BLaER1 treated with 17β-estradiol and CSF1 and Interleukin-3, amounts not matched to agents 10 nM and 100 nM (cell line): Measurements from ENCODE around the gene PKHD1.
A peak's percentile ranks its signal among the peaks of the same experiment; 100 is the strongest.

Experiments used
- H3K27ac ChIP-seq, 11 experiments: shearing (Covaris generic); formaldehyde crosslinking; 2 replicates each; pipeline ENCODE4 v1.8.1; 2022
- H3K27me3 ChIP-seq, 11 experiments: shearing (Covaris generic); formaldehyde crosslinking; 2 replicates each; pipeline ENCODE4 v1.8.1; 2022
- H3K36me3 ChIP-seq, 11 experiments: shearing (Covaris generic); formaldehyde crosslinking; 2 replicates each; pipeline ENCODE4 v1.8.1; 2022
- H3K4me1 ChIP-seq, 10 experiments: shearing (Covaris generic); formaldehyde crosslinking; 2 replicates each; pipeline ENCODE4 v1.8.1; 2022
- H3K4me2 ChIP-seq, 11 experiments: shearing (Covaris generic); formaldehyde crosslinking; 2 replicates each; pipeline ENCODE4 v1.8.1; 2022
- H3K4me3 ChIP-seq, 10 experiments: shearing (Covaris generic); formaldehyde crosslinking; 2 replicates each; pipeline ENCODE4 v1.8.1; 2022
- H3K9ac ChIP-seq, 11 experiments: shearing (Covaris generic); formaldehyde crosslinking; 2 replicates each; pipeline ENCODE4 v1.8.1; 2022
- H3K9me3 ChIP-seq, 11 experiments: shearing (Covaris generic); formaldehyde crosslinking; replicated peaks in 1 of 11; 2 replicates each; pipeline ENCODE4 v1.8.1; 2022
- H4K20me1 ChIP-seq, 11 experiments: shearing (Covaris generic); formaldehyde crosslinking; 2 replicates each; pipeline ENCODE4 v1.8.1; 2022
- Cebpa-rat ChIP-seq, 11 experiments: shearing (Covaris generic); IDR thresholded peaks; 2 replicates each; pipeline ENCODE4 v1.8.1; 2022

PKHD1 gene

GRCh38 chr6:51675020-51675921, 412.1 kb downstream of the PKHD1 start:
- Histone ChIP-seq H3K4me1 (no peaks in the 10 kb centered on the region; a peak in 1 of 20 replicates), H3K9me3 (no peaks in the 10 kb centered on the region), H3K4me3 (no peak overlapping the region), H3K36me3 (no peaks in the 10 kb centered on the region), H3K4me2 (no peak overlapping the region), H3K27me3 (no peaks in the 10 kb centered on the region), H3K9ac (no peak overlapping the region), H4K20me1 (no peaks in the 10 kb centered on the region), H3K27ac (no peak overlapping the region)
- TF ChIP-seq Cebpa-rat (IDR thresholded peaks at IDR 0.05) = no peak

GRCh38 chr6:51663525-51663924, 423.9 kb downstream of the PKHD1 start:
- no peaks in the 10 kb centered on the region for H3K9me3 ChIP-seq

GRCh38 chr6:51660767-51661166, 426.6 kb downstream of the PKHD1 start:
- no peak overlapping the region for H3K9ac ChIP-seq
- no peak for TF ChIP-seq Cebpa-rat (IDR thresholded peaks at IDR 0.05)
- H3K4me1 ChIP-seq = peaks cover 0 to 5% (median 0%) of the 10 kb centered on the region in 10 experiments; a peak in 1 of 20 replicates
- H3K36me3 ChIP-seq = no peaks in the 10 kb centered on the region
- H3K4me3 ChIP-seq = no peak overlapping the region
- no peak overlapping the region for H3K27ac ChIP-seq
- no peaks in the 10 kb centered on the region for H3K9me3 ChIP-seq
- no peaks in the 10 kb centered on the region for H3K27me3 ChIP-seq
- no peak overlapping the region for H3K4me2 ChIP-seq
- no peaks in the 10 kb centered on the region for H4K20me1 ChIP-seq

More at GRCh38 chr6:51663525-51663924, 423.9 kb downstream of the PKHD1 start:
- no peaks in the 10 kb centered on the region for H3K27me3 ChIP-seq
- no peak overlapping the region for H3K4me2 ChIP-seq
- TF ChIP-seq Cebpa-rat (IDR thresholded peaks at IDR 0.05) = no peak
- H3K9ac ChIP-seq = no peak overlapping the region
- no peak overlapping the region for H3K4me3 ChIP-seq
- no peaks in the 10 kb centered on the region for H3K36me3 ChIP-seq
- H4K20me1 ChIP-seq = no peaks in the 10 kb centered on the region
- no peak overlapping the region for H3K27ac ChIP-seq
- H3K4me1 ChIP-seq = peaks cover 0 to 5% (median 0%) of the 10 kb centered on the region in 10 experiments; a peak in 1 of 20 replicates

GRCh38 chr6:51657491-51657890, 429.9 kb downstream of the PKHD1 start:
- no peak overlapping the region for H3K27ac ChIP-seq
- H3K27me3 ChIP-seq = no peaks in the 10 kb centered on the region
- H3K4me2 ChIP-seq = no peak overlapping the region
- H3K36me3 ChIP-seq = no peaks in the 10 kb centered on the region
- no peak overlapping the region for H3K9ac ChIP-seq
- no peak for TF ChIP-seq Cebpa-rat (IDR thresholded peaks at IDR 0.05)
- H4K20me1 ChIP-seq = no peaks in the 10 kb centered on the region
- no peaks in the 10 kb centered on the region for H3K4me1 ChIP-seq
- H3K9me3 ChIP-seq = no peaks in the 10 kb centered on the region
- no peak overlapping the region for H3K4me3 ChIP-seq

GRCh38 chr6:51655517-51655916, 431.9 kb downstream of the PKHD1 start:
- no peak for TF ChIP-seq Cebpa-rat (IDR thresholded peaks at IDR 0.05)
- H3K4me2 ChIP-seq = no peak overlapping the region

GRCh38 chr6:51654647-51655046, 432.8 kb downstream of the PKHD1 start:
- Histone ChIP-seq H4K20me1 (no peaks in the 10 kb centered on the region), H3K4me2 (no peak overlapping the region), H3K4me3 (no peak overlapping the region), H3K27ac (no peak overlapping the region), H3K9ac (no peak overlapping the region), H3K9me3 (no peaks in the 10 kb centered on the region), H3K27me3 (no peaks in the 10 kb centered on the region), H3K36me3 (no peaks in the 10 kb centered on the region), H3K4me1 (peaks cover 0 to 8% (median 3%) of the 10 kb centered on the region in 10 experiments; a peak in 8 of 20 replicates)
- TF ChIP-seq Cebpa-rat (IDR thresholded peaks at IDR 0.05) = no peak

More at GRCh38 chr6:51655517-51655916, 431.9 kb downstream of the PKHD1 start:
- no peak overlapping the region for H3K27ac ChIP-seq
- no peak overlapping the region for H3K9ac ChIP-seq
- peaks cover 0 to 5% (median 2%) of the 10 kb centered on the region in 10 experiments; a peak in 8 of 20 replicates for H3K4me1 ChIP-seq
- H3K27me3 ChIP-seq = no peaks in the 10 kb centered on the region
- H4K20me1 ChIP-seq = no peaks in the 10 kb centered on the region
- H3K9me3 ChIP-seq = no peaks in the 10 kb centered on the region
- no peak overlapping the region for H3K4me3 ChIP-seq
- no peaks in the 10 kb centered on the region for H3K36me3 ChIP-seq

- Histone ChIP-seq H3K4me1 (peaks cover 0 to 8% (median 3%) of the 10 kb centered on the region in 10 experiments; a peak in 8 of 20 replicates), H3K36me3 (no peaks in the 10 kb centered on the region), H3K9me3 (no peaks in the 10 kb centered on the region)
Measured at GRCh38 chr6:51651132-51651817, 436.1 kb downstream of the PKHD1 start.

GRCh38 chr6:51648774-51649173, 438.6 kb downstream of the PKHD1 start:
- Histone ChIP-seq H3K36me3 (no peaks in the 10 kb centered on the region), H3K27ac (no peak overlapping the region)

More at GRCh38 chr6:51651132-51651817, 436.1 kb downstream of the PKHD1 start:
- Histone ChIP-seq H3K27me3 (no peaks in the 10 kb centered on the region), H3K9ac (no peak overlapping the region), H3K4me3 (no peak overlapping the region), H3K27ac (no peak overlapping the region), H3K4me2 (peak overlapping the region in 2 of 11 experiments; percentile 1 to 53; a peak in 1 of 22 replicates), H4K20me1 (no peaks in the 10 kb centered on the region)
- TF ChIP-seq Cebpa-rat (IDR thresholded peaks at IDR 0.05) = no peak

GRCh38 chr6:51648236-51648635, 439.2 kb downstream of the PKHD1 start:
- no peaks in the 10 kb centered on the region for H3K27me3 ChIP-seq
- H3K9ac ChIP-seq = no peak overlapping the region
- H3K9me3 ChIP-seq = no peaks in the 10 kb centered on the region
- no peak overlapping the region for H3K4me2 ChIP-seq
- H3K4me3 ChIP-seq = no peak overlapping the region
- TF ChIP-seq Cebpa-rat (IDR thresholded peaks at IDR 0.05) = no peak
- H3K4me1 ChIP-seq = peaks cover 0 to 8% (median 3%) of the 10 kb centered on the region in 10 experiments; a peak in 8 of 20 replicates
- H4K20me1 ChIP-seq = no peaks in the 10 kb centered on the region
- H3K36me3 ChIP-seq = no peaks in the 10 kb centered on the region
- no peak overlapping the region for H3K27ac ChIP-seq

More at GRCh38 chr6:51648774-51649173, 438.6 kb downstream of the PKHD1 start:
- Histone ChIP-seq H3K9ac (no peak overlapping the region), H3K4me2 (no peak overlapping the region), H3K4me1 (peaks cover 0 to 8% (median 3%) of the 10 kb centered on the region in 10 experiments; a peak in 8 of 20 replicates), H3K4me3 (no peak overlapping the region), H3K27me3 (no peaks in the 10 kb centered on the region), H4K20me1 (no peaks in the 10 kb centered on the region), H3K9me3 (no peaks in the 10 kb centered on the region)
- TF ChIP-seq Cebpa-rat (IDR thresholded peaks at IDR 0.05) = no peak
